Gastroesophageal sphincter (tissue), 4 donors: ENCODE measurements around the gene MYO1H. TPM values are rescaled to one million over a fixed set of nuclear protein-coding genes. Genes with fewer than 3 reads are reported as not detected.

Experiments used
- ATAC-seq: fragments of 150-250 bp; one replicate; pipeline ENCODE4 v1.9.1; 2016; ENCODE audit warnings: mild to moderate bottlenecking, moderate library complexity
- H3K27ac ChIP-seq, 4 donors: fragments of 200-600 bp; sonication (generic) in 3 of 4; 1 replicate in 3 of 4; 2 replicates in 1 of 4; pipeline ENCODE4 v1.5.1; 2016 to 2019
- H3K27me3 ChIP-seq: fragments of 200-600 bp; sonication (generic); one replicate; pipeline ENCODE4 v1.5.1; 2019
- H3K36me3 ChIP-seq, 2 donors: fragments of 200-600 bp; sonication (generic); one replicate each; pipeline ENCODE4 v1.5.1; 2019; ENCODE audit warnings: control low read depth in 1 of 2
- H3K4me1 ChIP-seq, 3 donors: fragments of 200-600 bp; sonication (generic); 1 replicate in 2 of 3; 2 replicates in 1 of 3; pipeline ENCODE4 v1.5.1; 2016 to 2019; ENCODE audit warnings: control low read depth in 2 of 3
- H3K4me3 ChIP-seq, 2 donors: fragments of 200-600 bp; sonication (generic); one replicate each; pipeline ENCODE4 v1.5.1; 2019; ENCODE audit warnings: mild to moderate bottlenecking in 1 of 2, moderate library complexity in 1 of 2
- H3K9me3 ChIP-seq, 3 donors: fragments of 200-600 bp; sonication (generic); one replicate each; pipeline ENCODE4 v1.5.1; 2017 to 2019; ENCODE audit warnings: control low read depth in 2 of 3
- EP300 ChIP-seq: sonication (generic); formaldehyde crosslinking; IDR thresholded peaks from one replicate; pipeline ENCODE4 v1.6.1; 2017; ENCODE audit warnings: antibody characterized with exemption, mild to moderate bottlenecking
- POLR2A ChIP-seq, 2 donors: fragments of 450-650 bp; IDR thresholded peaks; one replicate each; pipeline ENCODE4 v1.6.1; 2017; ENCODE audit warnings: antibody characterized with exemption in 2 of 2, mild to moderate bottlenecking in 2 of 2, moderate library complexity in 1 of 2
- POLR2AphosphoS5 ChIP-seq: sonication (generic); formaldehyde crosslinking; IDR thresholded peaks from one replicate; pipeline ENCODE4 v1.6.1; 2017; ENCODE audit warnings: antibody characterized with exemption
- WGBS, 2 donors: methylation state at CpG; one replicate each; pipeline ENCODE4 v1.1.5; 2018; ENCODE audit warnings: low coverage in 1 of 2; 5-methylcytosine and 5-hydroxymethylcytosine counted together
- total RNA-seq, 4 donors: library from RNA; depleted of rRNA; stranded (reverse); fragments of >200 nt; gene quantifications; one replicate each; pipeline ENCODE4 v1.1.0, GENCODE V29; 2016
- TF ChIP-seq, protein P1 (sequence below), 4 experiments: fragments of 200-600 bp in 2 of 4; fragments of 450-650 bp in 2 of 4; sonication (generic) in 1 of 4; IDR thresholded peaks; one replicate each; pipeline ENCODE4 v1.5.1; 2017 to 2019; ENCODE audit warnings: antibody characterized with exemption in 4 of 4, mild to moderate bottlenecking in 2 of 4, moderate library complexity in 2 of 4

The MYO1H gene
- total RNA-seq, 4 donors from 2014 or later = not detected

DNA sequence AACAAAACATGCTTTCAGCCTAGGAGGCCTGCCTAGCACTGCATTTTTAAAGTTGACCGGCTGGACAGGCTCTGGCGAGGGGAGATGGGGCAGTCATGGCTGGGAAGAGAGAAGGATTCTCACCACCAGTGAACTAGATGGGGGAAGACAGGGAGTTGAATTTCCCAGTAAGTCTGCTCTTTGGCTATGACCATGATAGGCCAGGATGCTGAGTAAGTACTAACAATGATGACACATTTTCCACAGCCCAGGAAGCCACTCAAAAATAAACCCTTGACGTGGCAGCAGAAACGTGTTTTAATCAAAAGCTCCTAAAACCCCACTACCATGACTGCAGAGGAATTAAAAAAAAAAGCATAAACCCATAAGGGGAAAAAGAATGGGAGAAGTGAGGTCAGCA is 110.4 kb downstream of the MYO1H start:
- Histone ChIP-seq H3K27me3 (no peaks in the 10 kb centered on the region), H3K9me3 (no peaks in the 10 kb centered on the region), H3K4me3 (no peak overlapping the region), H3K27ac (peak overlapping the region; percentile 90 to 100 (median 96)), H3K4me1 (peaks cover 18 to 74% (median 57%) of the 10 kb centered on the region in 3 donors), H3K36me3 (peaks cover 0 to 58% of the 10 kb centered on the region in 2 donors)
- ATAC-seq = no peak
- peak; percentile 38 for TF ChIP-seq POLR2AphosphoS5
- TF ChIP-seq, protein P1, sequence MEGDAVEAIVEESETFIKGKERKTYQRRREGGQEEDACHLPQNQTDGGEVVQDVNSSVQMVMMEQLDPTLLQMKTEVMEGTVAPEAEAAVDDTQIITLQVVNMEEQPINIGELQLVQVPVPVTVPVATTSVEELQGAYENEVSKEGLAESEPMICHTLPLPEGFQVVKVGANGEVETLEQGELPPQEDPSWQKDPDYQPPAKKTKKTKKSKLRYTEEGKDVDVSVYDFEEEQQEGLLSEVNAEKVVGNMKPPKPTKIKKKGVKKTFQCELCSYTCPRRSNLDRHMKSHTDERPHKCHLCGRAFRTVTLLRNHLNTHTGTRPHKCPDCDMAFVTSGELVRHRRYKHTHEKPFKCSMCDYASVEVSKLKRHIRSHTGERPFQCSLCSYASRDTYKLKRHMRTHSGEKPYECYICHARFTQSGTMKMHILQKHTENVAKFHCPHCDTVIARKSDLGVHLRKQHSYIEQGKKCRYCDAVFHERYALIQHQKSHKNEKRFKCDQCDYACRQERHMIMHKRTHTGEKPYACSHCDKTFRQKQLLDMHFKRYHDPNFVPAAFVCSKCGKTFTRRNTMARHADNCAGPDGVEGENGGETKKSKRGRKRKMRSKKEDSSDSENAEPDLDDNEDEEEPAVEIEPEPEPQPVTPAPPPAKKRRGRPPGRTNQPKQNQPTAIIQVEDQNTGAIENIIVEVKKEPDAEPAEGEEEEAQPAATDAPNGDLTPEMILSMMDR (IDR thresholded peaks at IDR 0.05) = no peak
- WGBS, 2 donors = 0 to 13% methylated on average over 2 to 3 of the region's 4 CpGs

GRCh38 chr12:109458771-109459208 is 111.1 kb downstream of the MYO1H start:
- Histone ChIP-seq H3K4me1 (peaks cover 22 to 79% (median 62%) of the 10 kb centered on the region in 3 donors), H3K4me3 (no peak overlapping the region), H3K9me3 (no peaks in the 10 kb centered on the region), H3K27me3 (no peaks in the 10 kb centered on the region), H3K36me3 (peaks cover 0 to 51% of the 10 kb centered on the region in 2 donors), H3K27ac (peak overlapping the region; percentile 90 to 100 (median 96))
- no peak for ATAC-seq
- WGBS, 2 donors = 27 to 51% methylated on average over 3 to 4 of the region's 6 CpGs
- TF ChIP-seq, protein P1 (IDR thresholded peaks at IDR 0.05) = no peak
- no peak for TF ChIP-seq POLR2A (IDR thresholded peaks at IDR 0.05)
- TF ChIP-seq POLR2AphosphoS5 = no peak
- no peak for TF ChIP-seq EP300

- peak overlapping the region; percentile 90 to 100 (median 96) for H3K27ac ChIP-seq
- H3K27me3 ChIP-seq = no peaks in the 10 kb centered on the region
- peaks cover 26 to 84% (median 66%) of the 10 kb centered on the region in 3 donors for H3K4me1 ChIP-seq
- WGBS, 2 donors = 26 to 30% methylated on average over 6 of the region's 6 CpGs
- no peak overlapping the region for H3K4me3 ChIP-seq
- H3K9me3 ChIP-seq = no peaks in the 10 kb centered on the region
- H3K36me3 ChIP-seq = peaks cover 0 to 47% of the 10 kb centered on the region in 2 donors
- TF ChIP-seq, protein P1 (IDR thresholded peaks at IDR 0.05) = no peak
- TF ChIP-seq POLR2AphosphoS5 = peak; percentile 40
- no peak for ATAC-seq
Measured at GRCh38 chr12:109459247-109459646, 111.5 kb downstream of the MYO1H start.

DNA sequence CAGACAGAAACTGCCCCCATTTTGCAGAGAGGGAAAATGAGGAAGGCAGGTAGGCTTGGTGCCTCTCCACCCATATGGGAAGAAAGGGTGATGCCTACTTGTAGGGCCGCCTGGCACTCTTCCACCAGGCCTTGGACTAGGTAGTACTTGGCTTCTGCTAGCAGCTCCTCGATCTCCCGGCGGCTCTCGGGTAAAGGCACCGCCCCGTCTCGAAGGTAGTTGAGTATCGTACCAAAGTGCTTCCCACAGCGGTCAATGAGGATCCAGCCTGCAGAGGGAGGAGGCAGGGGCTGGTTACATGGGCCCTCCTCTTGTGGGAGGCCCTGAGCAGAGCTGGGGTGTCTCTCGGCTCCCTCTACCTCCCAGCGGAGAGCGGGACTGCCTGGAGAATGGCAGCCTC is 112.8 kb downstream of the MYO1H start:
- Histone ChIP-seq H3K27me3 (no peaks in the 10 kb centered on the region), H3K27ac (peak overlapping the region; percentile 90 to 100 (median 96)), H3K4me3 (no peak overlapping the region), H3K9me3 (no peaks in the 10 kb centered on the region), H3K4me1 (peaks cover 32 to 93% (median 78%) of the 10 kb centered on the region in 3 donors), H3K36me3 (peaks cover 0 to 39% of the 10 kb centered on the region in 2 donors)
- ATAC-seq = no peak
- TF ChIP-seq POLR2A (IDR thresholded peaks at IDR 0.05) (no peak), POLR2AphosphoS5 (no peak), EP300 (no peak)
- TF ChIP-seq, protein P1 (IDR thresholded peaks at IDR 0.05) = no peak
- WGBS, 2 donors = 77 to 100% methylated on average over 1 to 6 of the region's 13 CpGs

DNA sequence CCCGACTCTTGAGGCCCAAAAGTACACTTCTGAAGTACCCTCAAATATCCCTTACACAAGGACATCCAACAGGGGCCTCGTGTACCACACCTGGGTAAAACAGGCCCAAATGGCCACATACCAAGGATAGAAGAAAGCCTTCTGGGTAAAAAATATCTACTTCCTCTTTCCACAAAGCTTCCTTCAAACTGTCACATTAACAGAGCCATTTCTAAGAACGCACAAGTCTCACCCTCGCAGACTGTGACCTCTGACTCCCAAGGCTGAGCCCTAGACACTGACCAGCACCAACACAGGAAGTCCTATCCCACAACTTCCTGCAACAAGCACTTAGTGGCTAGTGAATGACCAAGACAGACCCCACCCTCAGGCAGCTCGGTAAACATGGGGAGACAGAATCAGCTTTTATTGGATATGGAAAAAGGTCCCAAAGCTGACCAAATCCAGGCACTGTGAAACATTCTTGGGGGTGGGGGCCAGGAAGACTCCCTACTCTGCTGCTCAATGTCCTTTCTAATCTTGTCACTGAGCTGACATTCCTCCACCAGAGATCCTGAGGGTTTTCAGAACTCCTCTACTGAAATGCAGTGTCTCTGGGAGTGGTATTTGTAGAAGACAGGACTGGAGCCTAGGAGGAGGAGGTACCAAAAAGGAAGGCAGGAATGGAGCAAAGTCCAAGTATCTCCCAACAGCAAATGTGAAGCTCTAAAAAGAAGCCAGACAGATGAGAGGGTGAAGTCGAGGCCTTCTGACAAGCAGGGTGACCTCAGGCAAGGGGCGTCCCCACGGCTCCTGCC is 113.5 kb downstream of the MYO1H start:
- no peak overlapping the region for H3K4me3 ChIP-seq
- no peak for TF ChIP-seq POLR2AphosphoS5
- TF ChIP-seq, protein P1 (IDR thresholded peaks at IDR 0.05) = no peak
- TF ChIP-seq POLR2A (IDR thresholded peaks at IDR 0.05) = no peak
- no peak for TF ChIP-seq EP300
- ATAC-seq = no peak
- H3K27ac ChIP-seq = peak overlapping the region; percentile 90 to 100 (median 96)
- no peaks in the 10 kb centered on the region for H3K9me3 ChIP-seq
- WGBS, 2 donors = 56 to 80% methylated on average over 1 to 6 of the region's 8 CpGs
- peaks cover 0 to 36% of the 10 kb centered on the region in 2 donors for H3K36me3 ChIP-seq
- peaks cover 33 to 93% (median 82%) of the 10 kb centered on the region in 3 donors for H3K4me1 ChIP-seq
- no peaks in the 10 kb centered on the region for H3K27me3 ChIP-seq
